Panc1 (cell line): ENCODE measurements around the gene TM7SF2. TPM values are rescaled to one million over a fixed set of nuclear protein-coding genes. Genes with fewer than 3 reads are reported as not detected.

Experiments
- ATAC-seq: fragments of 200-7000 bp; cut with Tn5 transposase; 2 replicates; pipeline ENCODE4 v1.9.1; 2020; ENCODE audit warnings: mild to moderate bottlenecking, moderate library complexity
- BruUV-seq: library from RNA; stranded (reverse); fragments of 400-500 nt; replicated peaks from 2 replicates; lab custom pipeline; 2021; lab: Mats Ljungman, UMichigan
- CTCF ChIA-PET: fragments of 300-600 bp; sonication (Branson Sonifier 250); formaldehyde crosslinking; loops from one replicate; lab custom pipeline; 2022; ENCODE audit warnings: antibody characterized with exemption; lab: Charles Lee
- POLR2A ChIA-PET: fragments of 300-600 bp; sonication (Branson Sonifier 250); formaldehyde crosslinking; loops from one replicate; lab custom pipeline; 2022; ENCODE audit warnings: antibody characterized with exemption; lab: Charles Lee
- DNase-seq: peaks from one replicate; pipeline ENCODE4 v3.0.0-alpha.2; 2010; ENCODE audit warnings: low read depth, low spot score
- H3K27ac ChIP-seq: 2 replicates; pipeline ENCODE4 v1.5.1; 2011; ENCODE audit warnings: mild to moderate bottlenecking, low read length, inconsistent platforms
- H3K27me3 ChIP-seq: fragments of 200-500 bp; sonication (Bioruptor generic); 2 replicates; pipeline ENCODE4 v1.6.0; 2014; ENCODE audit warnings: low read length, inconsistent platforms; ENCODE audit not compliant: control insufficient read depth, insufficient read depth
- H3K36me3 ChIP-seq: fragments of 200-500 bp; sonication (Bioruptor generic); 2 replicates; pipeline ENCODE4 v1.5.1; 2014; ENCODE audit warnings: inconsistent platforms, mild to moderate bottlenecking, low read length, moderate library complexity; ENCODE audit not compliant: control insufficient read depth, insufficient read depth
- H3K4me1 ChIP-seq: 2 replicates; pipeline ENCODE4 v1.5.1; 2011; ENCODE audit warnings: inconsistent platforms, mild to moderate bottlenecking, low read length, moderate library complexity; ENCODE audit not compliant: control insufficient read depth, insufficient read depth
- H3K4me3 ChIP-seq, 2 experiments: 2 replicates each; pipeline ENCODE4 v1.5.1; 2011 to 2012; ENCODE audit warnings: low read depth in 2 of 2, low read length in 2 of 2, mild to moderate bottlenecking in 2 of 2, inconsistent platforms in 1 of 2, moderate library complexity in 1 of 2
- H3K9me3 ChIP-seq: fragments of 200-500 bp; sonication (Bioruptor generic); 2 replicates; pipeline ENCODE4 v1.5.1; 2014; ENCODE audit warnings: low read depth, mild to moderate bottlenecking, inconsistent platforms, low read length, moderate library complexity; ENCODE audit not compliant: control insufficient read depth, insufficient read depth
- POLR2AphosphoS5 ChIP-seq: IDR thresholded peaks from 2 replicates; pipeline ENCODE4 v1.6.1; 2012; ENCODE audit warnings: mild to moderate bottlenecking, low read depth, low read length, moderate library complexity
- SIN3A ChIP-seq: IDR thresholded peaks from 2 replicates; pipeline ENCODE4 v1.6.1; 2012; ENCODE audit warnings: low read depth, mild to moderate bottlenecking, low read length, moderate library complexity, borderline replicate concordance; ENCODE audit not compliant: insufficient read depth
- TCF7L2 ChIP-seq: IDR thresholded peaks from 2 replicates; pipeline ENCODE4 v1.6.1; 2011; ENCODE audit warnings: mild to moderate bottlenecking, low read depth, low read length, inconsistent platforms
- in situ Hi-C: cut with HindIII; loops from 2 replicates; pipeline ENCODE4 v1.10.0; 2016; ENCODE audit warnings: low sequenced_read_pairs, low pct_unique_long_range_greater_than_20kb
- intact Hi-C: fragments of 100-400 bp; cut with micrococcal nuclease; formaldehyde crosslinking; loops from one replicate; pipeline ENCODE4 v1.10.0; 2022; ENCODE audit not compliant: unreplicated experiment
- total RNA-seq: library from RNA; stranded (reverse); gene quantifications from one replicate; pipeline ENCODE4 v1.2.1, GENCODE V29; 2021; ENCODE audit not compliant: unreplicated experiment
- TF ChIP-seq, protein P1 (sequence below), 2 experiments: IDR thresholded peaks; 2 replicates each; pipeline ENCODE4 v1.6.1; 2011 to 2012; ENCODE audit warnings: low read depth in 2 of 2, control low read depth in 1 of 2, low read length in 1 of 2, mild to moderate bottlenecking in 1 of 2, moderate library complexity in 1 of 2; ENCODE audit not compliant: insufficient read depth in 1 of 2
- TF ChIP-seq, protein P2 (sequence below): fragments of 450-650 bp; IDR thresholded peaks from 2 replicates; pipeline ENCODE4 v1.5.1; 2017; ENCODE audit warnings: mild to moderate bottlenecking

Gene TM7SF2
- total RNA-seq, 1 experiment from 2014 or later, result 85.4 TPM

DNA sequence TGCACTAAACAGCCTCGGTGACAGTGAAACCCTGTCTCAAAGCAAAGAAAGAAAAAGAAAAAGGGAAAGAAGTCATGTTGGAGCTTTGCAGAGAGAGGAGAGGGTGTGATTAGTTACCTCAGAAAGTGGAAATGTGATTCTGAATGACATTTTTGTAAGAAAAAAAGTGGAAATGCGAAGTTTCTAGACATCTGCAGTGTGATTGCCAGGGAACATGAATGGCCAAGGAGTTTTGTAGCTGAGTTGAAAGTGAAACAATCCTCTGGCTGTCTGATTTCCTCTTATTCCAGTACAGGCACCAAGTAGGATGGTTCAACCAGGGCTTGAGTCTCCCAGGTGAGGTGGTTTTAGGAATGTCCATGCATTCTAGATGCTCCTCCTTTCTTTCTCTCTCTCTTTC lies 40.5 kb downstream of the TM7SF2 start:
- in situ Hi-C loops (no loop called here), intact Hi-C loops (no loop called here)
- ATAC-seq (no peak), DNase-seq (no peak)
- no peaks in the 10 kb centered on the region for H3K27me3 ChIP-seq
- peaks cover 13% of the 10 kb centered on the region for H3K4me1 ChIP-seq
- H3K27ac ChIP-seq, result no peak overlapping the region
- H3K36me3 ChIP-seq, result no peaks in the 10 kb centered on the region
- no peaks in the 10 kb centered on the region; the same call in 1 of the 2 replicates for H3K9me3 ChIP-seq
- no TSS peak for BruUV-seq
- no peak overlapping the region for H3K4me3 ChIP-seq
- POLR2A ChIA-PET, result no interaction called here
- CTCF ChIA-PET, result no interaction called here
- TF ChIP-seq, protein P1, sequence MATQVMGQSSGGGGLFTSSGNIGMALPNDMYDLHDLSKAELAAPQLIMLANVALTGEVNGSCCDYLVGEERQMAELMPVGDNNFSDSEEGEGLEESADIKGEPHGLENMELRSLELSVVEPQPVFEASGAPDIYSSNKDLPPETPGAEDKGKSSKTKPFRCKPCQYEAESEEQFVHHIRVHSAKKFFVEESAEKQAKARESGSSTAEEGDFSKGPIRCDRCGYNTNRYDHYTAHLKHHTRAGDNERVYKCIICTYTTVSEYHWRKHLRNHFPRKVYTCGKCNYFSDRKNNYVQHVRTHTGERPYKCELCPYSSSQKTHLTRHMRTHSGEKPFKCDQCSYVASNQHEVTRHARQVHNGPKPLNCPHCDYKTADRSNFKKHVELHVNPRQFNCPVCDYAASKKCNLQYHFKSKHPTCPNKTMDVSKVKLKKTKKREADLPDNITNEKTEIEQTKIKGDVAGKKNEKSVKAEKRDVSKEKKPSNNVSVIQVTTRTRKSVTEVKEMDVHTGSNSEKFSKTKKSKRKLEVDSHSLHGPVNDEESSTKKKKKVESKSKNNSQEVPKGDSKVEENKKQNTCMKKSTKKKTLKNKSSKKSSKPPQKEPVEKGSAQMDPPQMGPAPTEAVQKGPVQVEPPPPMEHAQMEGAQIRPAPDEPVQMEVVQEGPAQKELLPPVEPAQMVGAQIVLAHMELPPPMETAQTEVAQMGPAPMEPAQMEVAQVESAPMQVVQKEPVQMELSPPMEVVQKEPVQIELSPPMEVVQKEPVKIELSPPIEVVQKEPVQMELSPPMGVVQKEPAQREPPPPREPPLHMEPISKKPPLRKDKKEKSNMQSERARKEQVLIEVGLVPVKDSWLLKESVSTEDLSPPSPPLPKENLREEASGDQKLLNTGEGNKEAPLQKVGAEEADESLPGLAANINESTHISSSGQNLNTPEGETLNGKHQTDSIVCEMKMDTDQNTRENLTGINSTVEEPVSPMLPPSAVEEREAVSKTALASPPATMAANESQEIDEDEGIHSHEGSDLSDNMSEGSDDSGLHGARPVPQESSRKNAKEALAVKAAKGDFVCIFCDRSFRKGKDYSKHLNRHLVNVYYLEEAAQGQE (IDR thresholded peaks at IDR 0.05; ENCODE audit: insufficient read depth in 1 of 2, low read depth in 2 of 2, low read length in 1 of 2), result no peak
- TF ChIP-seq POLR2AphosphoS5, result no peak
- TF ChIP-seq, protein P2, sequence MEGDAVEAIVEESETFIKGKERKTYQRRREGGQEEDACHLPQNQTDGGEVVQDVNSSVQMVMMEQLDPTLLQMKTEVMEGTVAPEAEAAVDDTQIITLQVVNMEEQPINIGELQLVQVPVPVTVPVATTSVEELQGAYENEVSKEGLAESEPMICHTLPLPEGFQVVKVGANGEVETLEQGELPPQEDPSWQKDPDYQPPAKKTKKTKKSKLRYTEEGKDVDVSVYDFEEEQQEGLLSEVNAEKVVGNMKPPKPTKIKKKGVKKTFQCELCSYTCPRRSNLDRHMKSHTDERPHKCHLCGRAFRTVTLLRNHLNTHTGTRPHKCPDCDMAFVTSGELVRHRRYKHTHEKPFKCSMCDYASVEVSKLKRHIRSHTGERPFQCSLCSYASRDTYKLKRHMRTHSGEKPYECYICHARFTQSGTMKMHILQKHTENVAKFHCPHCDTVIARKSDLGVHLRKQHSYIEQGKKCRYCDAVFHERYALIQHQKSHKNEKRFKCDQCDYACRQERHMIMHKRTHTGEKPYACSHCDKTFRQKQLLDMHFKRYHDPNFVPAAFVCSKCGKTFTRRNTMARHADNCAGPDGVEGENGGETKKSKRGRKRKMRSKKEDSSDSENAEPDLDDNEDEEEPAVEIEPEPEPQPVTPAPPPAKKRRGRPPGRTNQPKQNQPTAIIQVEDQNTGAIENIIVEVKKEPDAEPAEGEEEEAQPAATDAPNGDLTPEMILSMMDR, result no peak
- TF ChIP-seq SIN3A, result no peak
- TF ChIP-seq TCF7L2, result no peak

DNA sequence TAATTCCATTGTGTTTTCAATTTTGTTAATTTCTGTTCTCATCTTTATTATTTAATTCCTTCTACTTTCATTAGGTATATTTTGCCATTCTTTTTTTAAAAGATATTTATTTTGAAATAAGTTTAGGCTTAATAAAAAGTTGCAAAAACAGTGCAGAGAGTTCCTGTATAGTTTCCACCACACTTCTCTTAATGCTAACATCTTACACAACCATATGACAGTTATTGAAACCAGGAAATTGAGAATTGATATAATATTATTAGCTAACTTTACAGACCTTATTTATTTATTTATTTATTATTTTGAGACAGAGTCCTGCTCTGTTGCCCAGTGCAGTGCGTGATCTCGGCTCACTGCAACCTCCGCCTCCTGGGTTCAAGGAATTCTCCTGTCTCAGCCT lies 44.6 kb downstream of the TM7SF2 start:
- ChIA-PET POLR2A (no interaction called here), CTCF (no interaction called here)
- no TSS peak for BruUV-seq
- DNase-seq, result no peak
- Histone ChIP-seq H3K27ac (no peak overlapping the region), H3K27me3 (no peaks in the 10 kb centered on the region), H3K4me1 (peaks cover 2% of the 10 kb centered on the region), H3K36me3 (no peaks in the 10 kb centered on the region), H3K9me3 (no peaks in the 10 kb centered on the region), H3K4me3 (no peak overlapping the region)
- TF ChIP-seq, protein P1 (IDR thresholded peaks at IDR 0.05; ENCODE audit: insufficient read depth in 1 of 2, low read depth in 2 of 2, low read length in 1 of 2), result no peak
- TF ChIP-seq, protein P2, result no peak
- no peak for TF ChIP-seq TCF7L2
- no peak for TF ChIP-seq POLR2AphosphoS5
- no peak for TF ChIP-seq SIN3A
- intact Hi-C loops (no loop called here), in situ Hi-C loops (no loop called here)
- ATAC-seq, result no peak
